CD4-positive, alpha-beta T cell treated with Interleukin-15 for 1 hour (primary cell): ENCODE data around the gene MYO18A.
"Not testable (repeated sequence)": the region's sequence is repeated elsewhere in the genome, so short reads cannot be mapped to it uniquely, and the experiment has no call there.

ENCODE experiments used
- DNase-seq: peaks from one replicate; pipeline ENCODE4 v3.0.0-alpha.2; 2020

The MYO18A gene, protein sequence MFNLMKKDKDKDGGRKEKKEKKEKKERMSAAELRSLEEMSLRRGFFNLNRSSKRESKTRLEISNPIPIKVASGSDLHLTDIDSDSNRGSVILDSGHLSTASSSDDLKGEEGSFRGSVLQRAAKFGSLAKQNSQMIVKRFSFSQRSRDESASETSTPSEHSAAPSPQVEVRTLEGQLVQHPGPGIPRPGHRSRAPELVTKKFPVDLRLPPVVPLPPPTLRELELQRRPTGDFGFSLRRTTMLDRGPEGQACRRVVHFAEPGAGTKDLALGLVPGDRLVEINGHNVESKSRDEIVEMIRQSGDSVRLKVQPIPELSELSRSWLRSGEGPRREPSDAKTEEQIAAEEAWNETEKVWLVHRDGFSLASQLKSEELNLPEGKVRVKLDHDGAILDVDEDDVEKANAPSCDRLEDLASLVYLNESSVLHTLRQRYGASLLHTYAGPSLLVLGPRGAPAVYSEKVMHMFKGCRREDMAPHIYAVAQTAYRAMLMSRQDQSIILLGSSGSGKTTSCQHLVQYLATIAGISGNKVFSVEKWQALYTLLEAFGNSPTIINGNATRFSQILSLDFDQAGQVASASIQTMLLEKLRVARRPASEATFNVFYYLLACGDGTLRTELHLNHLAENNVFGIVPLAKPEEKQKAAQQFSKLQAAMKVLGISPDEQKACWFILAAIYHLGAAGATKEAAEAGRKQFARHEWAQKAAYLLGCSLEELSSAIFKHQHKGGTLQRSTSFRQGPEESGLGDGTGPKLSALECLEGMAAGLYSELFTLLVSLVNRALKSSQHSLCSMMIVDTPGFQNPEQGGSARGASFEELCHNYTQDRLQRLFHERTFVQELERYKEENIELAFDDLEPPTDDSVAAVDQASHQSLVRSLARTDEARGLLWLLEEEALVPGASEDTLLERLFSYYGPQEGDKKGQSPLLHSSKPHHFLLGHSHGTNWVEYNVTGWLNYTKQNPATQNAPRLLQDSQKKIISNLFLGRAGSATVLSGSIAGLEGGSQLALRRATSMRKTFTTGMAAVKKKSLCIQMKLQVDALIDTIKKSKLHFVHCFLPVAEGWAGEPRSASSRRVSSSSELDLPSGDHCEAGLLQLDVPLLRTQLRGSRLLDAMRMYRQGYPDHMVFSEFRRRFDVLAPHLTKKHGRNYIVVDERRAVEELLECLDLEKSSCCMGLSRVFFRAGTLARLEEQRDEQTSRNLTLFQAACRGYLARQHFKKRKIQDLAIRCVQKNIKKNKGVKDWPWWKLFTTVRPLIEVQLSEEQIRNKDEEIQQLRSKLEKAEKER (N-terminal part only)

GRCh38 chr17:29180034-29180787, at the start of gene MYO18A:
MYO18A (minus strand) TSS chr17:29180398; CDS start chr17:29166940, 13,458 bp downstream.
- DNase-seq: peak; percentile 76

GRCh38 chr17:29225396-29225795, 45.2 kb upstream of the MYO18A start:
- DNase-seq: no peak

- DNase-seq: not testable (repeated sequence)
Measured at GRCh38 chr17:29221338-29221737, 41.1 kb upstream of the MYO18A start.

- peak; percentile 67 for DNase-seq
Measured at GRCh38 chr17:29219378-29220047, 39.3 kb upstream of the MYO18A start.

DNA sequence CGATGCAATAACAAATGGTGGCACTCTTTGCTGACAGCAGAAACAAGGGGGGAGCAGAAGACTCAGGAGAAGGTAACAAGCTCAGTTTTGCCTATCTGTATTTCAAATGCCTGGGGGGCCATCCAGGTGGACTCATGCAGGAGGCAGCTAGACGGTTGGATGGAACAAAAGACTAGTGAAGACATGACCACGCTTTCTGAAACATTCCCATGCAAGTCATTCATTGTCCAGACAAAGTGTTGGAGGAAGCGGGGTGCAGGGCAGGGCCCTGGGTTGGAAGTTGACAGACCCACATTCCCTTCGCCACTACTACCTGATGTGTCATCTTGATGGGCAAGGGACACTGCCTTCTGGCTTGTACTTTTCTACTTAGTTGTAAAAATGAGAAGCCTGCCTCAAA, 36.7 kb upstream of the MYO18A start:
- DNase-seq: no peak

- no peak for DNase-seq
Measured at GRCh38 chr17:29216181-29216580, 36.0 kb upstream of the MYO18A start.

- no peak for DNase-seq
Measured at GRCh38 chr17:29215717-29216116, 35.5 kb upstream of the MYO18A start.

DNA sequence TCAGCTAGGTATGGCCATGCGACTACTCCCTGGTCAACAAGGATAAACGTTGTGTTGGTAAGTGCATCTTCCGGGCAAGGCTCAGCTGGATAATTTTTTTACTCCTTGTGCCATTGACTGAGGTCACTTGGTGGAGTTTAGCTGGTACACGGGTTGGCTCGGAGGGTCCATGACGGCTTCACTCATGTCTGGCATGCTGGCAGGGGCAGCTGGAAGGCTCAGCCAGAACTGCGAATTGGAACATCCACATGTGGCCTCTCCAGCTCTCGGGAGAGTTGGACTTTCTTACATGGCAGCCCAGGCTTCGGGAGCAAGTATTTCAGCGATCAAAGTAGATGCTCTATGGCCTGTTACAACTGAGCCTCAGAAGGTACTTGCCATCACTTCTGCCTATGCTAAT, 35.0 kb upstream of the MYO18A start:
- no peak for DNase-seq

DNA sequence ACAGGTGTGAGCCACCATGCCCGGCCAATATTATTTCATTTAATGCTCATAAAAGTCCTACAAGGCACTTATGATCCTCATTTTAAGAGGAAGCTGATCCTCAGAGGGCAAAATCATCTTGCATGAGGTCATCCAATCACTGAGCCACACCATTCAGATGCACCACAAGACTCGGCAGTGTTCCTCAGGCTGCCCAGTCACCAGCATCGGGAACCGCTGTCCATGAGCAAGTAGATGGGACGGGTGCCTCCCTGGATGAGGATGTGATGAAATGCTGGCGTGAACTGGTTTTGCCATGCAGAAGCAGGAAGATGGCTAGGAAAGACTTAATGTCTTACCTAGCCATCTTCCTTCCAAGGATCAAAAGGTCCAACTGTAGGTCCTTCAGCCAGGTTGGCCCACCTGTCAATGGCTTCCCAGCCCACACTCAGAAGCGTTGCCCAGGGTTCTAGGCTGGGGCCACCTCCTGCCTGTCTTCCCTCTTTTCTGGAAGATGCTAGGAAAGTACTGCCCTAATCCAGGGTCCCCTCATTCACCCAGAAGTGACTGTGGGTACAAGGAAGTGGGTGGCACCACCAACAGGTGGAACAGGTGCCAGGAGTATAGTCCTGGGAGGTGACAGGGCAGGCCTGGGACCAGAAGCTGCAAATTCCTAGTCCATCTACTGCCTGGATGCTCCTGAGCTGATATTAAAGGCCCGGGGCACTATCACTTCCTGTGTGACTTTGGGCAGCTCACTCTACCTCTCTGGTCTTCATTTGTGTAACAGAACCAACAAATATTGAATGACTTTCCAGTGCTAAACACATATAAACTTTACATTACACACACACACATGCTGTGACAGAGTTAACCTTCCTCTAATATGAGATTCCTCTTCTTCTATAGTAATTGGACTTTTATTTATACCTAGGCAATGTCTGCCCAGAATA, 34.3 kb upstream of the MYO18A start:
- DNase-seq: peak; percentile 59

DNA sequence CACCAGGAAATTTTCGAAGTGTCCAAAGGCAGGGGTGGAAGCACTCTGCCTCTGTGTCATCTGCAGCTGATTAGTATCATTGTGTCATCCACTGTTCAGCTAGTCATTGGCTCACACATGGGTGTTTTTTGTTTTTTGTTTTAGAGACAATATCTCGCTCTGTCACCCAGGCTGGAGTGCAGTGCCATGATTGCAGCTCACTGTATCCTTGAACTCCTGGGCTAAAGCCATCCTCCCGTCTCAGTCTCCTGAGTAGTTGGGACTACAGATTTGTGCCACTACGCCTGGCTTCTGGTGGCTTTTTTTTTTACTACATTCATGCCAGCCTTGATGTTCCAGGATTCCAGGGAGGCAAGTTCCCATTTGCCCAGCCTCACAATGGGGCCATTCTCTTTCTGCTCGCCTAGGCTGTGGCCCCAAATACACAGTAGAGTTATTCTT, 32.5 kb upstream of the MYO18A start:
- no peak for DNase-seq

GRCh38 chr17:29212094-29212631, 32.0 kb upstream of the MYO18A start:
- no peak for DNase-seq

DNA sequence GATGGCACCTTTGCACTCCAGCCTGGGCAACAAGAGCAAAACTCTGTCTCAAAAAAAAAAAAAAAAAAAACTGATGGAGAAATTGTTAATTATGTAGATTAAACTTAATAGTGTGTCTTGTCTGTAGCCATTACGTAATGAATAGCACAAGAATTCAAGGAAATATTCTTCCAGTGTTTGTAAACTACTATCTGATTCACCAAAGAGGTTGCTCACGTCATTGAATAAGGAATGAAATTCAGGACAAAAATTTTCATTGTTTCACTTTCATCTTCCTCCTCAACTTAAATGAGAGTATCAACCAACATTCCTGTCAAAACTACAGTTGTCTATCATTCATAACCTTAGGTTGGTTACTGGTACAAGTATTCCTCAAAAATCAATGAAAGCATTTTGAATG, 30.7 kb upstream of the MYO18A start:
- DNase-seq: no peak

GRCh38 chr17:29209073-29209472, 28.9 kb upstream of the MYO18A start:
- no peak for DNase-seq

DNA sequence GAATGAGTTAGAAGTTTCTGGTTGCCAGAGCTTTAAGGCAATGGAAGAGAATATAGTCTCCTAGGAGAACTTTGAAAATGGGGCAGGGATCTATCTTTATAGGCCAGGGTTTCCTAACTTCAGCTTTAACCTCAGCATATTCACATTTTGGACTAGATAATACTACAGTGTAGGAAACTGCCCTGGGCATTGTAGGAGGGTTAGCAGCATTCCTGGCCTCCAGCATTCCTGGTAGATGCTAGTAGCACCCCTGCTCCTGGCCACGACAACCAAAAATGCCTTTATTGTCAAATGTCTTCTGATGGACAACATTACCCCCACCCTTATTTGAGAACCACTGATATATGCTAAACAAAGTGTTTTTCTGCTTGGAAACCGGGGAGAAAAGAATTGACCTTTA, 27.8 kb upstream of the MYO18A start:
- DNase-seq: no peak

- no peak for DNase-seq
Measured at GRCh38 chr17:29205047-29205446, 24.8 kb upstream of the MYO18A start.

DNA sequence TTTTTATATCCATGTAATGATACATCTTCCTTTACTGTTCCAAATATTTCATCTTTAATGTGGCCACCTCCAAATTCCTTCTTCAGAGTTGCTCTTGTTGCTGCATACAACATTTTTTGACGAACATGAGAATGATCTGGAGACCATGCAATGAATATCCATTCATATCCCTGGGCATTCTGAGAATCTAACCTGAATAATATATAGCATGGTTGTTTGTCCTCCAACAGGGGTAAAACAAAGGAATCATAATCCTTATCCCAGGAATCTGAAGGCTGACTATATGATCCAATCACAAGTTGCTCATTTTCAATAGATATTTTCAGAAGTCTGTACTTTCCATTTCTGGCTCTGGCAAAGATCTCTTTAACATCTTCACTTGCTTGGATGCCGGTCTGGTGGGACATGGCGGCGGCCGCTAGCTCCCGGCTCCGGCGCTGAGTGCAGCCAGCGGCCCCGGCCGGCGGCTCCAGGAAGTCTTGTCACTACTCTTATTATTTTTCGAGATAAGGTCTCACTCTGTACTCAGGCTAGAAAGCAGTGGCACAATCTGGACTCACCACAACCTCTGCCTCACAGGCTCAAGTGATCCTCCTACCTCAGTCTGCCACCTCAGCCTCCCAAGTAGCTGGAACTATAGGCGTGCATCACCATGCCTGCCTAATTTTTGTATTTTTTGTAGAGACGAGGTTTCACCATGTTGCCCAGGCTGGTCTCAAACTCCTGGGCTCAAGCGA, 24.0 kb upstream of the MYO18A start:
- DNase-seq: not testable (repeated sequence)

GRCh38 chr17:29197516-29198272, 17.5 kb upstream of the MYO18A start:
- no peak for DNase-seq

GRCh38 chr17:29196769-29197515, 16.7 kb upstream of the MYO18A start:
- DNase-seq: no peak
